Psoas muscle (tissue), 8 donors: ENCODE results near the gene NDFIP1. TPM values are rescaled to one million over a fixed set of nuclear protein-coding genes. Genes with fewer than 3 reads are reported as not detected.

ENCODE experiments used
- ATAC-seq, 4 donors: fragments of 200-7000 bp; cut with Tn5 transposase; one replicate each; pipeline ENCODE4 v1.9.1; 2020; ENCODE audit warnings: moderate library complexity in 3 of 4, mild to moderate bottlenecking in 2 of 4
- DNase-seq, 2 donors: peaks; one replicate each; pipeline ENCODE4 v3.0.0-alpha.2; 2020
- H3K27ac ChIP-seq: fragments of 200-600 bp; one replicate; pipeline ENCODE4 v1.8.0; 2022
- H3K27me3 ChIP-seq, 3 donors: fragments of 200-600 bp in 1 of 3; one replicate each; pipeline versions ENCODE4 v1.6.1 to v1.8.0; 2013 to 2022; ENCODE audit warnings: low read length in 2 of 3, mild to moderate bottlenecking in 2 of 3, moderate library complexity in 1 of 3; ENCODE audit not compliant: insufficient read depth in 3 of 3
- H3K36me3 ChIP-seq, 2 donors: fragments of 200-600 bp in 1 of 2; one replicate each; pipeline versions ENCODE4 v1.6.1 to v1.8.0; 2013 to 2022; ENCODE audit warnings: low read depth in 1 of 2, mild to moderate bottlenecking in 1 of 2, moderate library complexity in 1 of 2; ENCODE audit not compliant: insufficient read depth in 1 of 2
- H3K4me1 ChIP-seq: fragments of 200-600 bp; one replicate; pipeline ENCODE4 v1.8.0; 2022
- H3K4me3 ChIP-seq: fragments of 200-600 bp; one replicate; pipeline ENCODE4 v1.8.0; 2022; ENCODE audit warnings: mild to moderate bottlenecking
- H3K9me3 ChIP-seq: fragments of 200-600 bp; one replicate; pipeline ENCODE4 v1.8.0; 2022
- CTCF ChIP-seq: fragments of 200-600 bp; IDR thresholded peaks from one replicate; pipeline ENCODE4 v1.8.0; 2022; ENCODE audit warnings: antibody characterized with exemption
- WGBS, 3 donors: extraction: QIAGEN DNeasy Blood & Tissue Kit; methylation state at CpG; one replicate each; pipeline versions ENCODE4 v1.1.6 to v1.1.7; 2013; 5-methylcytosine and 5-hydroxymethylcytosine counted together
- intact Hi-C, 2 donors: fragments of 100-400 bp; cut with DNase I; formaldehyde crosslinking; loops; one replicate each; pipeline versions ENCODE4 v1.11.0 to v1.14.2; 2022
- polyA plus RNA-seq, 3 donors: library from polyadenylated mRNA; stranded (reverse); fragments of 200-250 nt; gene quantifications; one replicate each; pipeline ENCODE4 v1.2.3, GENCODE V29; 2013
- total RNA-seq, 4 donors: library from RNA; stranded (reverse); fragmentation: NEBNext Ultra II Directional in 2 of 4; extraction: Animal tissue kit (Norgen Biotek cat#: 25700) in 2 of 4; gene quantifications; one replicate each; pipeline versions ENCODE4 v1.2.1 to v1.2.4, GENCODE V29; 2021 to 2023
- donor health status: healthy with polysubstance abuse.
- donor health status: DM: no; HTN: no; CAD: no; lungs with moderate emphysema.
- donor health status: Bipolar disorder and iron deficiency.
- donor health status: healthy.
- donor health status: DM: yes; HTN: yes; CAD: no.
- donor health status: DM: no; HTN: no; CAD: no.
- donor health status: DM: no; HTN: no; CAD: no.
- donor health status: DM: yes; HTN: yes; CAD: no.

NDFIP1 gene
- total and polyA plus RNA-seq, 7 donors = 22.9 to 34.2 (median 31.6) TPM

- Histone ChIP-seq H3K27ac (no peak overlapping the region), H3K27me3 (no peaks in the 10 kb centered on the region), H3K4me1 (no peaks in the 10 kb centered on the region), H3K9me3 (no peaks in the 10 kb centered on the region), H3K36me3 (no peaks in the 10 kb centered on the region), H3K4me3 (no peak overlapping the region)
- no peak for ATAC-seq
- TF ChIP-seq CTCF = no peak
- WGBS, 3 donors = 84 to 87% (median 85%) methylated on average over 15 of the region's 15 CpGs
- intact Hi-C loops = no loop called here
- DNase-seq = no peak
Measured at GRCh38 chr5:142192286-142193113, 83.9 kb downstream of the NDFIP1 start.

GRCh38 chr5:142193114-142193428 is 84.5 kb downstream of the NDFIP1 start:
- WGBS, 3 donors = 40 to 59% (median 55%) methylated on average over 7 of the region's 7 CpGs
- no peak overlapping the region for H3K27ac ChIP-seq
- ATAC-seq (peak in 1 of 4 donors; percentile 24), DNase-seq (no peak)
- no peaks in the 10 kb centered on the region for H3K4me1 ChIP-seq
- intact Hi-C loops = no loop called here
- no peaks in the 10 kb centered on the region for H3K27me3 ChIP-seq
- no peak overlapping the region for H3K4me3 ChIP-seq
- H3K9me3 ChIP-seq = no peaks in the 10 kb centered on the region
- no peaks in the 10 kb centered on the region for H3K36me3 ChIP-seq
- no peak for TF ChIP-seq CTCF

- TF ChIP-seq CTCF = no peak
- Histone ChIP-seq H3K27ac (no peak overlapping the region), H3K4me3 (no peak overlapping the region), H3K9me3 (no peaks in the 10 kb centered on the region), H3K36me3 (no peaks in the 10 kb centered on the region), H3K4me1 (no peaks in the 10 kb centered on the region), H3K27me3 (no peaks in the 10 kb centered on the region)
- intact Hi-C loops = no loop called here
- ATAC-seq = no peak
- WGBS, 3 donors = 76 to 85% (median 81%) methylated on average over 9 of the region's 9 CpGs
- DNase-seq = no peak
Measured at GRCh38 chr5:142197098-142197497, 88.5 kb downstream of the NDFIP1 start.

GRCh38 chr5:142197781-142198180 is 89.2 kb downstream of the NDFIP1 start:
- no peaks in the 10 kb centered on the region for H3K36me3 ChIP-seq
- H3K4me1 ChIP-seq = no peaks in the 10 kb centered on the region
- intact Hi-C loops = no loop called here
- ATAC-seq (no peak), DNase-seq (no peak)
- no peaks in the 10 kb centered on the region for H3K27me3 ChIP-seq
- no peak overlapping the region for H3K27ac ChIP-seq
- no peaks in the 10 kb centered on the region for H3K9me3 ChIP-seq
- WGBS, 3 donors = 86 to 90% (median 89%) methylated on average over 5 of the region's 5 CpGs
- no peak for TF ChIP-seq CTCF
- no peak overlapping the region for H3K4me3 ChIP-seq

GRCh38 chr5:142199388-142199787 is 90.8 kb downstream of the NDFIP1 start:
- Histone ChIP-seq H3K27ac (no peak overlapping the region), H3K4me1 (no peaks in the 10 kb centered on the region), H3K4me3 (no peak overlapping the region), H3K27me3 (no peaks in the 10 kb centered on the region), H3K9me3 (no peaks in the 10 kb centered on the region), H3K36me3 (no peaks in the 10 kb centered on the region)
- TF ChIP-seq CTCF = no peak
- ATAC-seq (no peak), DNase-seq (no peak)
- 91 to 96% (median 94%) methylated on average over 8 of the region's 8 CpGs for WGBS, 3 donors
- intact Hi-C loops = no loop called here
